ENCODE measurements around the gene APELA. TPM values are rescaled to one million over a fixed set of nuclear protein-coding genes. Genes with fewer than 3 reads are reported as not detected.

The APELA gene
- polyA plus RNA-seq, 3 donors: not detected

- no peaks in the 10 kb centered on the region for H3K36me3 Mint-ChIP-seq
Measured at GRCh38 chr4:164890691-164891090, 13.7 kb downstream of the APELA start.

GRCh38 chr4:164892018-164892417 is 15.0 kb downstream of the APELA start:
- H3K36me3 Mint-ChIP-seq: no peaks in the 10 kb centered on the region
- Histone ChIP-seq H4K20me1 (ENCODE audit: insufficient read depth, low read length) (no peaks in the 10 kb centered on the region), H3K27me3 (ENCODE audit: control insufficient read depth in 2 of 2, insufficient read depth in 2 of 2, low read length in 2 of 2) (peaks cover 0 to 2% of the 10 kb centered on the region in 2 donors), H3K79me2 (ENCODE audit: insufficient read depth, low read length) (no peaks in the 10 kb centered on the region), H3K36me3 (replicated peaks in 1 of 2; ENCODE audit: control insufficient read depth in 1 of 2, insufficient read depth in 2 of 2, low read length in 2 of 2) (no peaks in the 10 kb centered on the region), H3K4me1 (ENCODE audit: control insufficient read depth in 1 of 2, insufficient read depth in 2 of 2, low read length in 2 of 2) (no peaks in the 10 kb centered on the region), H3K27ac (ENCODE audit: low read depth in 1 of 2, low read length in 2 of 2) (no peak overlapping the region), H3K9me3 (replicated peaks in 1 of 2; ENCODE audit: control insufficient read depth in 1 of 2, insufficient read depth in 1 of 2, low read length in 2 of 2) (no peaks in the 10 kb centered on the region), H3K4me2 (replicated peaks; ENCODE audit: extremely low read depth, low read length, poor library complexity, severe bottlenecking) (no peak overlapping the region), H3K4me3 (replicated peaks in 1 of 3; ENCODE audit: low read depth in 2 of 3, low read length in 3 of 3) (no peak overlapping the region), H3K9ac (ENCODE audit: insufficient read depth, low read length, poor library complexity, severe bottlenecking) (no peak overlapping the region), H2AFZ (ENCODE audit: insufficient read depth, low read depth, low read length, poor library complexity, severe bottlenecking) (no peak overlapping the region)
- no peaks in the 10 kb centered on the region for H3K4me1 Mint-ChIP-seq
- H3K9me3 Mint-ChIP-seq: peaks cover 0 to 2% (median 0%) of the 10 kb centered on the region in 7 donors
- DNase-seq: no peak
- no peak overlapping the region for H3K4me3 Mint-ChIP-seq
- intact Hi-C loops (cut with micrococcal nuclease): no loop called here
- H3K27ac Mint-ChIP-seq: no peak overlapping the region
- WGBS (ENCODE audit: insufficient coverage): 77% methylated on average over 2 of the region's 3 CpGs
- no peak for TF ChIP-seq CTCF (IDR thresholded peaks at IDR 0.05)
- peaks cover 0 to 6% (median 5%) of the 10 kb centered on the region in 3 donors for H3K27me3 Mint-ChIP-seq (ENCODE audit: low read depth in 3 of 3)

More at GRCh38 chr4:164890691-164891090, 13.7 kb downstream of the APELA start:
- Mint-ChIP-seq H3K27ac (no peak overlapping the region), H3K4me3 (no peak overlapping the region), H3K9me3 (peaks cover 0 to 2% (median 0%) of the 10 kb centered on the region in 7 donors), H3K4me1 (no peaks in the 10 kb centered on the region), H3K27me3 (ENCODE audit: low read depth in 3 of 3) (peaks cover 2 to 6% (median 5%) of the 10 kb centered on the region in 3 donors)
- TF ChIP-seq CTCF (IDR thresholded peaks at IDR 0.05): no peak
- H3K27ac ChIP-seq (ENCODE audit: low read depth in 1 of 2, low read length in 2 of 2): no peak overlapping the region
- no peak overlapping the region for H2AFZ ChIP-seq (ENCODE audit: insufficient read depth, low read depth, low read length, poor library complexity, severe bottlenecking)
- no peaks in the 10 kb centered on the region for H3K4me1 ChIP-seq (ENCODE audit: control insufficient read depth in 1 of 2, insufficient read depth in 2 of 2, low read length in 2 of 2)
- H3K27me3 ChIP-seq (ENCODE audit: control insufficient read depth in 2 of 2, insufficient read depth in 2 of 2, low read length in 2 of 2): peaks cover 0 to 2% of the 10 kb centered on the region in 2 donors
- H3K4me3 ChIP-seq (replicated peaks in 1 of 3; ENCODE audit: low read depth in 2 of 3, low read length in 3 of 3): no peak overlapping the region
- intact Hi-C loops (cut with micrococcal nuclease): no loop called here
- DNase-seq: no peak
- H3K9ac ChIP-seq (ENCODE audit: insufficient read depth, low read length, poor library complexity, severe bottlenecking): no peak overlapping the region
- no peaks in the 10 kb centered on the region for H3K36me3 ChIP-seq (replicated peaks in 1 of 2; ENCODE audit: control insufficient read depth in 1 of 2, insufficient read depth in 2 of 2, low read length in 2 of 2)
- H4K20me1 ChIP-seq (ENCODE audit: insufficient read depth, low read length): no peaks in the 10 kb centered on the region
- no peak overlapping the region for H3K4me2 ChIP-seq (replicated peaks; ENCODE audit: extremely low read depth, low read length, poor library complexity, severe bottlenecking)
- no peaks in the 10 kb centered on the region for H3K79me2 ChIP-seq (ENCODE audit: insufficient read depth, low read length)
- H3K9me3 ChIP-seq (replicated peaks in 1 of 2; ENCODE audit: control insufficient read depth in 1 of 2, insufficient read depth in 1 of 2, low read length in 2 of 2): no peaks in the 10 kb centered on the region
- WGBS (ENCODE audit: insufficient coverage): no CpG with 5 or more reads among the region's 2 CpGs

Measured in CD14-positive monocyte (primary cell).